KG1 (cell line): ENCODE results near the gene HIGD1A.

ENCODE experiments used
- DNase-seq: peaks from one replicate; lab custom pipeline; 2025; lab: John Stamatoyannopoulos, UW

The HIGD1A gene

GRCh38 chr3:42735019-42735418 is 69.3 kb downstream of the HIGD1A start:
- no peak for DNase-seq

- DNase-seq = no peak
Measured at GRCh38 chr3:42734263-42734860, 69.9 kb downstream of the HIGD1A start.

- no peak for DNase-seq
Measured at GRCh38 chr3:42733501-42734262, 70.6 kb downstream of the HIGD1A start.
